ENCODE results near the gene CERT1.

The CERT1 gene

GRCh38 chr5:75351139-75351926 is 160.1 kb downstream of the CERT1 start:
- Mint-ChIP-seq H3K36me3 (ENCODE audit: low read depth) (peaks cover 78% of the 10 kb centered on the region), H3K4me1 (no peaks in the 10 kb centered on the region), H3K27me3 (ENCODE audit: low read depth) (no peaks in the 10 kb centered on the region), H3K27ac (no peak overlapping the region), H3K4me3 (no peak overlapping the region), H3K9me3 (no peaks in the 10 kb centered on the region)
- TF ChIP-seq CTCF (IDR thresholded peaks at IDR 0.05; ENCODE audit: unreplicated experiment in 3 of 3): no peak

- H3K4me3 Mint-ChIP-seq: no peak overlapping the region
- H3K9me3 Mint-ChIP-seq: no peaks in the 10 kb centered on the region
- H3K36me3 Mint-ChIP-seq (ENCODE audit: low read depth): peaks cover 80% of the 10 kb centered on the region
- no peaks in the 10 kb centered on the region for H3K27me3 Mint-ChIP-seq (ENCODE audit: low read depth)
- H3K4me1 Mint-ChIP-seq: no peaks in the 10 kb centered on the region
- no peak overlapping the region for H3K27ac Mint-ChIP-seq
- TF ChIP-seq CTCF (IDR thresholded peaks at IDR 0.05; ENCODE audit: unreplicated experiment in 3 of 3): no peak
Observed at GRCh38 chr5:75349663-75350062, 161.8 kb downstream of the CERT1 start.

GRCh38 chr5:75348241-75348640 is 163.2 kb downstream of the CERT1 start:
- Mint-ChIP-seq H3K4me3 (no peak overlapping the region), H3K36me3 (ENCODE audit: low read depth) (peaks cover 75% of the 10 kb centered on the region), H3K4me1 (no peaks in the 10 kb centered on the region), H3K27ac (no peak overlapping the region), H3K27me3 (ENCODE audit: low read depth) (no peaks in the 10 kb centered on the region), H3K9me3 (no peaks in the 10 kb centered on the region)
- TF ChIP-seq CTCF (IDR thresholded peaks at IDR 0.05; ENCODE audit: unreplicated experiment in 3 of 3): no peak

GRCh38 chr5:75342836-75343235 is 168.6 kb downstream of the CERT1 start:
- Mint-ChIP-seq H3K27me3 (ENCODE audit: low read depth) (no peaks in the 10 kb centered on the region), H3K4me1 (peaks cover 40% of the 10 kb centered on the region), H3K27ac (no peak overlapping the region), H3K36me3 (ENCODE audit: low read depth) (peaks cover 39% of the 10 kb centered on the region), H3K4me3 (no peak overlapping the region), H3K9me3 (no peaks in the 10 kb centered on the region)
- no peak for TF ChIP-seq CTCF (IDR thresholded peaks at IDR 0.05; ENCODE audit: unreplicated experiment in 3 of 3)

GRCh38 chr5:75341934-75342333 is 169.5 kb downstream of the CERT1 start:
- TF ChIP-seq CTCF (IDR thresholded peaks at IDR 0.05; ENCODE audit: unreplicated experiment in 3 of 3): no peak
- Mint-ChIP-seq H3K4me3 (no peak overlapping the region), H3K27me3 (ENCODE audit: low read depth) (no peaks in the 10 kb centered on the region), H3K9me3 (no peaks in the 10 kb centered on the region), H3K36me3 (ENCODE audit: low read depth) (peaks cover 31% of the 10 kb centered on the region), H3K27ac (no peak overlapping the region), H3K4me1 (peaks cover 43% of the 10 kb centered on the region)
